GM11168 (cell line): ENCODE measurements around the gene USP49.
"Not testable (repeated sequence)": the region's sequence is repeated elsewhere in the genome, so short reads cannot be mapped to it uniquely, and the experiment has no call there.

Experiments used
- in situ Hi-C: fragments of 300-500 bp; cut with MboI; formaldehyde crosslinking; loops from one replicate; pipeline ENCODE4 v1.12.0; 2022; ENCODE audit warnings: low sequenced_read_pairs; ENCODE audit not compliant: unreplicated experiment

The USP49 gene

GRCh38 chr6:41895300-41896233, at the start of gene USP49:
USP49 (minus strand) TSS chr6:41895375; CDS start chr6:41806983, 88,392 bp downstream.
- in situ Hi-C loops = no loop called here

DNA sequence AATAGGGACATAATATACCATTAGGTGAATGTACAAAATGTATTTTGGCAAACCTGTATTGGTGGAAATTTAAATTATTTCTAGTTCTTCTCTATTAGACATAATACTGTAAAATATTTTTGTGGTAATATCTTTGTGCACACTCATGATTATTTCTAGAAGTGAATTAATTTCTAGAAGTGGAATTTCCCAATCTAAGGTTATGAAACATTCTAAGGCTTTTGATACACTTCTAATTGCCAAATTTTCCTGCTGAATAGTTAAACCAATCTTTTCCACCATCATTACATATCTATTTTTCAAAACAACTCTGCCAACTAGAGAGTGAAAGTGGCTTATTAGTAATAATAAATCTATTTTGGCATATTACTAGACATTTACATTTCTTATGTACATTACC, 48.3 kb upstream of the USP49 start:
- in situ Hi-C loops = no loop called here

DNA sequence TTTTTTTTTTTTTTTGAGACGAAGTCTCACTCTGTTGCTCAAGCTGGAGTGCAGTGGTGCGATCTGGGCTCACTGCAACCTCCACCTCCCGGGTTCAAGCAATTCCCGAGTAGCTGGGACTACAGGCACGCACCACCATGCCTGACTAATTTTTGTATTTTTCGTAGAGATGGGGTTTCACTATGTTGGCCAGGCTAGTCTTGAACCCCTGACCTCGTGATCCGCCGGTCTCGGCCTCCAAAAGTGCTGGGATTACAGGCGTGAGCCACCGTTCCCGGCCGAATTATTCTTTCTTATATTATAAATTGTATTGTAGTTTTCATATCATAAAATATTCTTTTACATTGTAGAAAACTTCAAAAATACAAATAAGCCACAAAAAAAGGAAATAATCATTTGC, 47.7 kb upstream of the USP49 start:
- in situ Hi-C loops = not testable (repeated sequence)

DNA sequence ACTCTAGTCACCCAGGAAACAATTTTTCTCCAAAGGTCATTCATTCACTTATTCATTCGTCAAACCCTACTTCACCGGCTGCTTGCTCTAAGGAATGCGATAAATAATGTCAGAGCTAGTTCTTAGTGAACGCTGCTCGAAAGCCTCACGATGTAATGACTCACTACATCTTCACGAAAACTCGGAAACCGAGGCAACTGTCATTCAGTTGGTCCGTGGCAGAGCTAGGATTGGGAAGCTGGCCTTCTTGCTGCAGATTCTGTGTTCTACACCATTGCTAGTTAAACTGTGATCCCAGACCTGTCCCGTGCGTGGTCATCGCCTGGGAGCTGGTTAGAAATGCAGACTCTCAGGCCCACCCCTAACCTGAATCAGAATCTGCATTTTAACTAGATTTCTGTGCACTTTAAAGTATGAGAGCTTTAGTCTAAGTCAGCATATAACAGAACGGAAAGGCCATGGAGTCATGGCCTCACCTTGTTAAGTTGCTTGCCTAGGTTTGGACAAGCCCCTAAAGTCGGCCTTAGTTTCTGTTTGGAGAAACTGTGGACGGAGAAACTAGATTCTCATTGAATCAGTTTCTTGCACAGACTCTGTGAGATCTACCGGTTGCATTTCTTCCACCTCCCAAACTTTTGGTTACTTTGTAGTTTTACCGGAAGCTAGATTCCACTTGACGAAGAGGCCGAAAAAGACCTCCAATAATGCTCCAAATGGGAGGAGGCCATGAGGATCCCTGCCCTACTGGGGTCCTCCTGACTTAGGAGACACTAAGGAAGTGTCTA, 47.1 kb upstream of the USP49 start:
- in situ Hi-C loops = no loop called here

GRCh38 chr6:41941280-41942066, 46.3 kb upstream of the USP49 start, which contains the start of gene CCND3:
CCND3 (minus strand) TSS chr6:41941808; CDS start chr6:41941649, 159 bp downstream.
- in situ Hi-C loops = no loop called here

GRCh38 chr6:41940759-41941279, 45.6 kb upstream of the USP49 start:
- in situ Hi-C loops = no loop called here

- in situ Hi-C loops = no loop called here
These were observed 44.9 kb upstream of the USP49 start for GRCh38 chr6:41939848-41940758.

GRCh38 chr6:41939176-41939847, 44.1 kb upstream of the USP49 start:
- in situ Hi-C loops = no loop called here

DNA sequence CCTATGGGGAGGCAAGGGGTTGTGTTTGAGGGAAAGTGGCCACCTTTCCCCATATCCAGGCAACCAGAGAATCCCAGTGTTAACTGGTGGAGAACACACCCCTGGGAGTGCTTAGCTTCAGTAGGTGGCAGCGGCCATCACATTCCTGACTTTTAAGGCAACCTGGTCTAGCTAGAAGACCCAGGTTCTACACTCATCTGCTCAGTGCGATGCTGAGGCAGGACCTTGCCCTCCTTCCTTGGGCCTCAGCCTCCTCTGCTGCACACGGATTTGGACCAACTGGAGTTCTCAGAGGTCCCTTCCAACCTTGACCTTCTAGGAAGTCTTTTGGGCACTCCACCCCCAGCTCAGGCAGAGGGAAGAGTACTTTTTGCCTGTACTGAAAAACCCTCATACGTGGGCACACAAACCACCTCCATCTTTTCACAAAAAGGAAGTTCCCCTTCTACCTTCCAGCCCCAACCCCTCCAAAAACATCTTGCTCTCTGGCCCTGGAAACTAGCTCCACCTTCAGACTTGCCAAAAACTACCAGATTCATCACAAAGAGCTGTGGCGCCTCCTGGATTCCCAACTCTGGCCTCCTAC, 43.5 kb upstream of the USP49 start:
- in situ Hi-C loops = no loop called here

GRCh38 chr6:41937861-41938574, 42.8 kb upstream of the USP49 start:
- in situ Hi-C loops = no loop called here

- in situ Hi-C loops = no loop called here
These were observed 42.3 kb upstream of the USP49 start for GRCh38 chr6:41937472-41937860.

GRCh38 chr6:41936073-41936837, 41.1 kb upstream of the USP49 start:
- in situ Hi-C loops = no loop called here

- in situ Hi-C loops = no loop called here
These were observed 40.5 kb upstream of the USP49 start for GRCh38 chr6:41935685-41936072.

- in situ Hi-C loops = no loop called here
These were observed 40.0 kb upstream of the USP49 start for GRCh38 chr6:41935193-41935574.

- in situ Hi-C loops = no loop called here
These were observed 39.4 kb upstream of the USP49 start for GRCh38 chr6:41934278-41935192.

- in situ Hi-C loops = no loop called here
These were observed 37.2 kb upstream of the USP49 start for GRCh38 chr6:41932378-41932777.
